GM18867 (cell line): Measurements from ENCODE around the gene PALM3.
A peak's percentile ranks its signal among the peaks of the same experiment; 100 is the strongest.

Experiments used
- ATAC-seq: cut with Tn5 transposase; IDR thresholded peaks from one replicate; pipeline ENCODE4 v1.9.1; 2021; ENCODE audit warnings: mild to moderate bottlenecking, moderate library complexity; ENCODE audit not compliant: unreplicated experiment

PALM3 gene, protein sequence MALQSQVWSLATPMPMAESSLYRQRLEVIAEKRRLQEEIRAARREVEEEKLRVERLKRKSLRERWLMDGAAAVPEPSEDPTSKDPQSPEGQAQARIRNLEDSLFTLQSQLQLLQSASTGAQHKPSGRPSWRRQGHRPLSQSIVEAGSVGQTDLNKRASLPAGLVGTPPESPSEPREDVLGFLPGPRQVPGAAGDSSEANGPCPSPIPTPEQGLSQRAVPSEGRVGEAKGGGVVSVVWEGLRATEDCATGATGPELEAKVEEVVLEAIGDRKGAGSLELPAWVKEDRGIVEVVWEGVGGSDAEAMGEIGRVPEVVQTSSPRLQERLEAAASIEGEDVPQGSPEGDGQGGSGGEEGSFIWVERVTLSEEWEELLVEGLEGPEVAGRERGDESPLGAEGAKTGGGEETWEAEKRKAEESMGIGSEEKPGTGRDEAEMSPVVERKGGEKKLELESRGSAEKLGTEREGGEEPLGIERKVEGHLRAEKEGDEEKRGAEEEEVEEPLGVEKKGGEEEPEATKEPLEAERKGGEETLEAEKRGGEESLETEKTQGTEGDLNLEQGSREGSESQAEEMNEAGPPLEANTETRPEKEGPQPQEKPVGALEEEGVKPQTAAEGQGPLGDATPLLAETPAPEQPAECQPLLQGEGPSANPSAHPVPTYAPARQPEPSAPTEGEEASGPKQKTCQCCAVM

DNA sequence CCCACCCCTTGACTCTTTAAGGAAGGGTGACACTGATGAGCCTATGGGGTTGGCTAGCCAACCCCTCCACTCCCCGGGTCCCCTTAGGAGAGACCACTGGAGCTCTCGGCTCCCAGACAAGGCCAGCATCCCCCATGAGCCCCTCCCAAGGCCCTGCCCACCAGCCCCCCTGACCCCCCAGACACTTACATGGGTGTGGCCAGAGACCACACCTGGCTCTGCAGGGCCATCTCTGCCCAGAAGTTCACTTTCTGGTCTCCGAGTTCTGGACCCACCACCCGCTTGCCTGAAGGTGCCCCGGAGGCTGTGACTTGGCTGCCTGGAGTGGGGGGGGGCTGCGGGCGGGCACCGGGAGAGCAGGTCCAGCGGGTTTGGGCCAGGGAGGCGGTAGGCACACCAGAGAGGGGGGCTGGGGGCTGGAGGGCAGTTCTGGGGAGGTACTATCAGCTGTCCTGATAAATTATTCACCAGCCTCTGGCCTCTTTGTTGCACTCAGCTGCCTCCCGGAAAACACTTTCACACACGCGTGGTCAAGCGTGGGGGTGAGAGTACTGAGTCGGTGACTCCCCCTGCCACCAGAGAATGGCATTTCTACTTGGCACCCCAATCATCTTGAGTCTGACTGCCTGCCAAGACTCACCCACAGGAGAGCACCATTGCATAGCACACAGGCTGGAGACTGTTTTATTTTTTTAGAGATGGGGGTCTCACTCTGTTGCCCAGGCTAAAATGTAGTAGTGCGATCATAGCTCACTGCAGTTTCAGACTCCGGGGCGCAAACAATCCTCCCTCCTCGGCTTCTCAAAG, at the start of gene PALM3:
Gene PALM3, minus strand, starts transcription at position 326 of the 807 bp plus-strand sequence. Its CDS starts 96 bp downstream, at position 230.
- no peak for ATAC-seq

DNA sequence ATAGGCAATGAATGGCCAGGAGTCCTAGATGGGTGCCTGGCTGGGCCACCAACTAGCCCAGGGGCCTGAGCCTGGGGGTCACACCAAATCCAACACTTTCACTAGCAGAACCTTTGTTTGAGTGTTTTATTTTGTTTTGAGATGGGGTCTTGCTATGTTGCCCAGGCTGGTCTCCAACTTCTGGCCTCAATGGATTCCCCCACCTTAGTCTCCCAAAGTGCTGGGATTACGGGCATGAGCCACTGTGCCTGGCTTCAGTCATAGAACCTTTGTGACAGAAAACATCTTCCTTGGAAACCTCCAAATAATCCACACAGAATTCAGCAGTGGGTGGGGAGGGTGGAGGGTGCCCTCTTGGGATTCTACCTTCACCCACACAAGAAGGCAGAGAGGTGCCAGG, 49.6 kb upstream of the PALM3 start:
- ATAC-seq: no peak

DNA sequence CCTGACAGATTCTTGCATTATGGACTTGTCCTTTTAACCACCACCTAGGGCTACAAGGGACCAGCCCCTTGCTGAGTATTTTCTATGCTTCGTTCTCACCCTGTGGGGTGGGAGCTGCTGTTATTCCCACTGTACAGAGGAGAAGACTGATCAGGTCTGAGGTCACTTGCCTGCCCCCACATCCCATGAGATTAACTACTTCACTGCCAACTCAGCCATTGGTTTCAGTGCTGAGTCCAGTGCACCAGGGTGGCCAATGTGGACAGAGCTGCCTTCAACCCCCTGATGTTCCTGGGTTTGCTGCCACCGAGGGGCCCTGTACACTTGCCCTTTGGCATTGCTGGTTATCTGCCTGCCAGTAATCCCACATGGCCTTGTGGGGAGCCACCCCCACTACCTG, 48.8 kb upstream of the PALM3 start:
- ATAC-seq: no peak

DNA sequence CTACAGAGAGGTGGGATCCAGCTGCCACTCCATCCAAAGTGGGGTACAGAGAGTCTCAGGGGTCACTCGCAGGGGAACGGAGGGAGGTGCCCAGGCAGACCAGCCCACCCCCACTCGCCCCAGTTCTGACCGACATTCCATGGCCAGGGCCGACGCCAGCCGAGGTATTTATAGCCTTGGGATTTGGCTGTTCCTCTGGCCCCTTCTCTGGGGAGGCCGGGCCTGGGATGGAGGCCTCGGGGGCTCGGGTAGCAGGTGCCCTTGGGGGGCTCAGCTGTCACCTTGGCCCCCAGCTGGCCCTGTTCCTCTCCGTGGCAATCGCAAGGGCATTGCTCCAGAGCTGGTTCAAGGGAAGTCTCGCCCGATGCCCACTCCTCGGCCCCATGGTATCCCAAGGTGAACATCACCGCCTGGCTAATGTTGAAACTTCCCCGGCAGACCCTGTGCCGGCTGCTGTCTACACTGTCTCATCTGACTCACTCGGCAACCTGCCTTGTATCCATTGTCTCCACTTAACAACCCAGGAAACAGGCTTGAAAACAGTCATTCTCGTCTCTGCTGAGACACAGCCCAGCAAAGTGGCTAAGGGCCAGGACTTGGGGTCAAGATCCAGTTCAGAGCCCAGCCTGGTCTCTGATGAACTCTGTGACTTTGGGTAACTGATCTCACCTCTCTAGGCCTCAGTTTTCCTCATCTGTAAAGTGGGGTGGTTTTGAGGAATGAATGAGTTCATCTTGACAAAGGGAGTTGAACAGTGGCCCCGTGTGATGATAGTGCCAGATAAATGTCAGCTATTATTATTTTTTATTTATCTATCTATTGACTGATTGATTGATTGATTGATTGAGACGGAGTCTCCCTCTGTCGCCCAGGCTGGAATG, 45.9 kb upstream of the PALM3 start:
- no peak for ATAC-seq

DNA sequence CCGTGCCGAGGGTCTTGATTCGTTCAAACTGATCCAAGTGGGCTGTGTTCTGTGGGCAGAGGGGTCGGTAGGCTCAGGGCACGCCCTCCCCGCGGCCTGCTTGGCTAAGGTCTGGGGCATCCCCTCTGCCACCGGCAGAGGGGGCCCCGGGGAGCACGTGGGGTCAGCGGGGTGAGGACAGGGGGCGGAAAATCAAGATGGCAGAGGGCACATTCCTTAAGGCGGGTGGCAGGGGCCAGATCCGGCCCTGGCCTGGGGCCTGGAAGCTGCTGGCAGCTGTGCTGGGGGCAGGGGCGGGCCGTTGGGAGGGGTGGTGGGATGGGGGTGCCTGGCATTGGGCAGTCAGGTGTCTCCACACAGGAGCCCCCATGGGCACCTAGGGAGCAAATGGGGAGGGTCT, 45.0 kb upstream of the PALM3 start:
- ATAC-seq: no peak

DNA sequence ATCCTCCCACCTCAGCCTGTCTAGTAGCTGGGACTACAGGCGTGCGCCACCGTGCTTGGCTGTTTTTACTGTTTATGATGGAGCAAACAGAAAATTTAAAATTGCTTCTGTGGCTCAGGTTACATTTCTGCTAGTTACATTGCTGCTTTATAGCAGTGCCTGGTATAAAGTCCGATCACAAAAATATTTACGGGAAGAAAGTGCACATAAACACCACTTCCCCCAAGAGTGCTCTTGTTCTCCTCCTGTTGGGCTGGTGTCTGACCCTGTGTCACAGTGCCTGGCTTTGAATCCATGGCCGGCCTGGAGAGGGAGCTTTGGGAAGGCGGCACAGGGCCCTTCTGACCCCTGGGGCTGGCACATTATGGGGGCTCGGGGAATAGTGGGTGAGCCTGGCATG, 43.8 kb upstream of the PALM3 start:
- no peak for ATAC-seq

DNA sequence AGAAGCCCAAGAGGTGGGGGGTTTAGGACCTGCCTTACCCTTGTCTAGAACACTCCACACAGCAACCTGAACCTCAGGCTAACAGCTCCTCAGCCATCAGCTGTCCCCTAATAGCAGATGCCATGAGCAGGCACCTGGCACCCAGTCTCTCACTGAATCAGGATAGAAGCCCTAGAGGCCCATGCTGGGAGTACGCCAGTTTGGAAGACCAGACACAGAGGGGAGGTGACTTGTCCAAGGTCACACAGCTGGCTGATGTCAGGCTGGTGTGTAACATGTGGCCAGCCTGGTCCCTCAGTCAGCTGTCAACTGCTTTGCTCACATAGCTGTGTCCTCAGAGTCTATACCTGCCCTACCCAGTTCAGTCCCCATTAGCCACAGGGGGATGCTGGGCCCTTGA, 41.4 kb upstream of the PALM3 start:
- ATAC-seq: no peak

DNA sequence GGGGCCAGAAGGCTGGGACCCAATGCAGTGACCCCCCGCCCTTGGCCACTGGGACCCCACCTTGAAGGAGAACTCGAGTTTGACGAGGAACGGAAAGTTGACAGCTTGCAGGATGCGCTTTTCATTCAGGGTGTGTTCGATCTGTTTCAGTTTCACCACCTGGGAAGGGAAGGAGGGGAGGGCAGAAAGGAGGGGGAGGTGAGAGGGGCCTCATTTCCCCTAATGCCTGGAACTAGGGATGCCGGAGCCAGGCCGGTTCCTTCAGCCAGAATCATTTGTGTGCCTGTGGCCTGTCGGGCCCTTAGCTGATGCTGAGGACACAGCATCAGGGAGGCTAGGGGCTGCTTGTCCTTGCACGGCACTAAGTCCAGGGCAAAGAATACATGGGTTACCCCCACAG, 40.9 kb upstream of the PALM3 start:
- no peak for ATAC-seq

DNA sequence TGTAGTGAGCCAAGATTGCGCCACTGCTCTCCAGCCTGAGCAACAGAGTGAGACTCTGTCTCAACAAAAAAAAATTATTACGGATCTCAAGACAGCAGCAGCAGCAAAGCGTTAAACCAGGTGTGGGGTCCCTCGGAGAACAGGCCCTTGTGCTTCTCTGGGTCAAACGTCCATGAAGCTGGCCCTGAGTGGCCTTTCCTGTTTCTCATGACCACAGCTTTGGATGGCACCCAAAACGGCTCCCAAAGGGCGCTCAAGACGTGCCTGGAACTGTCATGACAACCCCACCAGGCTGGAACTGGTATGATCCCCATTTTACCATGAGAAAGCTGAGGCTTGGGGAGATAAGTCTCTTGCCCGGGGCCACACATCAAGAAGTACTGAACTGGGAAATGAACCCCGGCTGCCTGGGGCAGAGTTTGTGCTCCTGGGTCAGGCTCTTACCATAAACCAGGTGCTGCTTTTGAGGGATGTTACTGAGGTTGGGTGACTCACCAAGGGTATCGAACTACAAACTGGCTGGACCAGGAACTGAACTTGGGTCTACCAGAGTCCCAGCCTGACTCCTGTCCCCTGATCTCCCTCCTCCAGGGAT, 40.3 kb upstream of the PALM3 start:
- ATAC-seq: no peak

DNA sequence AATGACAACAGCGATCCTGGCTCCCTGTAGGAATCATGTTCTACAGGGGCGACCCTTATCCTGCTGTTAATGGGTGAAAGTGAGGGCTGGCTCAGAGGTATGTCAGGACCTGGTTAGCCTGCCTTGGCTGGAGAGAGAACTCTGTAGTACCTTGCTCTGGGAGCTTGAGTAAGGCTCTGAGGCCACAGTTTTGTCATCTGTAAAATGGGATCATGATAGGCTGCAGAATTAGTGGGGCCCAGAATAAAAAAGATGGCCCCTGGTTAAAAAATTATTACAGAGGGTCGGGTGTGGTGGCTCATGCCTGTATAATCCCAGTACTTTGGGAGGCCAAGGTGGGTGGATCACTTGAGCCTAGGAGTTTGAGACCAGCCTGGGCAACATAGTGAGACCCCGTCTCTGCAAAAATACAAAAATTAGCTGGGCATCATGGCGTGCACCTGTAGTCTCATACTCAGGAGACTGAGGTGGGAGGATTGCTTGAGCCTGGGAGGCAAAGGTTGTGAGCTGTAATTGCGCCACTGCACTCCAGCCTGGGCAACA, 39.2 kb upstream of the PALM3 start:
- no peak for ATAC-seq

DNA sequence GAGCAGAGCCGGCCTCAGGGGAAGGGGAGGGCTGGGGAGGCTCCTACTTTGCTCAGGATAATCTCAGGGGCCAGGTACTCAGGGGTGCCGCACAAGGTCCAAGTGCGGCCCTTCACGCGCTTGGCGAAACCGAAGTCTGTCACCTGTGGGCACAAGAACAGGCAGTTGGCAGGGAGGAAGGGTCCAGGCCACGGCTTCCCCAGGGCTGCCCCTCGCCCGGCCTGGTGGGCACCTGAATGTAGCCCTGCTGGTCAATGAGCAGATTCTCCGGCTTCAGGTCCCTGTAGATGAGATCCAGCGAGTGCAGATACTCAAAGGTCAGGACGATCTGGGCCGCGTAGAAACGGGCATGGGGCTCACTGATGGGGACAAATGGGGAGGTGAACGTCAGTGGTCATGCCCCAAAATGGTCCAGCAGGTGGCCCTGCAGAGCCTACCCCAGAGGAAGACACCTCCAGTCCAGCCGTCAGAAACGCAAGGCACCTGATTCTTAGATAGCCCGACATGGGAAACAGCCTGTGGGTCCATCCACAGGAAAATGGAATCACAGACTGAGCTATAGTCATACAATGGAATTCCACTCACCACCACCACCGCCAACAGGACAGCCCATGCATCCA, 35.8 kb upstream of the PALM3 start:
- no peak for ATAC-seq

DNA sequence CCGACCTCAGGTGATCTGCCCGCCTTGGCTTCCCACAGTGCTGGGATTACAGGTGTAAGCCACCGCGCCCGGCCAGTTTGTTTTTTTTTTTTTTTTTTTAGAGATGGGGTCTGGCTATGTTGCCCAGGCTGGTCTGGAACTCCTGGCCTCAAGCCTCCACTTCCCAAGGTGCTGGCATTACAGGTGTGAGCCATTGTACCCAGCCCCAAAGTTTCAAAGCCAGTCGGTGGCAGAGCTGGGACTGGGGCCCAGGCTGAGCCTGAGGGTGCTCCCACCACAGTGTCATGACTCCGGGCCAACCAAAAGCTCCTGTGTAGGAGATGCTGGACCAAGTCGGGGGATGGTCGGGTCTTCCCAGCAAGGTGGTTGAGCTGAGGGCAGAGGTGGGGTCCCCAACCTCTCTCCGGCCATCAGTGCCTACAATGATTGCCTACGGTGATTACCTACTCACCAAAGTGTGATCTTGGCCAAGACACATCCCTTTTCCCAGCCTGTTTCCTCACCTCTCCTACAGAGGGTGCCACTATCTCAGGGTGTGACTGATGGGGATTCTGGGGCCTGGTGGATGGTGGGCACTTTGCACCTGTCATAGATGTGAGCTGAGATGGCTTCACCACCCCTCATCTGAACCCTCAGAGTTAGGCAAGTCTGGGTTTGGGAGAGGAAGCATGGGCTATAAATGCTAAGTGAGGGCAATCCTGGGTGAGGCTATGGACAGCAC, 34.6 kb upstream of the PALM3 start:
- no peak for ATAC-seq

DNA sequence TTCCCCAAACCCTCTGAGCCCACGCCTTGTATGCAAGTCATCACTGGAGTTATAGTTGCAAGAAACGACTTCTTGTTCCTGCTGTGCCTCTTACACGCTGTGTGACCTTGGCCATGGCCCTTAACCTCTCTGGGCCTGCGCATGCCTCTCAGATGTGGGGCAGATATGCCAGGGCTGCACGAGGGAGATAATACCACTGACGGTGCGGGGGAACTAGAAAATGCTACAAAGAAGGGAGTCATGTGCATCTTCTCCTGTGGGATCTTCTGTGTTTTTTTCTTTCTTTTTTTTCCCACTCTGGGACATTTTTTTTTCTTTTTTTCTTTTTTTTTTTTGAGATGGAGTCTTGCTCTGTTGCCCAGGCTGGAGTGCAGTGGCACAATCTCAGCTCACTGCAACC, 33.0 kb upstream of the PALM3 start:
- no peak for ATAC-seq

DNA sequence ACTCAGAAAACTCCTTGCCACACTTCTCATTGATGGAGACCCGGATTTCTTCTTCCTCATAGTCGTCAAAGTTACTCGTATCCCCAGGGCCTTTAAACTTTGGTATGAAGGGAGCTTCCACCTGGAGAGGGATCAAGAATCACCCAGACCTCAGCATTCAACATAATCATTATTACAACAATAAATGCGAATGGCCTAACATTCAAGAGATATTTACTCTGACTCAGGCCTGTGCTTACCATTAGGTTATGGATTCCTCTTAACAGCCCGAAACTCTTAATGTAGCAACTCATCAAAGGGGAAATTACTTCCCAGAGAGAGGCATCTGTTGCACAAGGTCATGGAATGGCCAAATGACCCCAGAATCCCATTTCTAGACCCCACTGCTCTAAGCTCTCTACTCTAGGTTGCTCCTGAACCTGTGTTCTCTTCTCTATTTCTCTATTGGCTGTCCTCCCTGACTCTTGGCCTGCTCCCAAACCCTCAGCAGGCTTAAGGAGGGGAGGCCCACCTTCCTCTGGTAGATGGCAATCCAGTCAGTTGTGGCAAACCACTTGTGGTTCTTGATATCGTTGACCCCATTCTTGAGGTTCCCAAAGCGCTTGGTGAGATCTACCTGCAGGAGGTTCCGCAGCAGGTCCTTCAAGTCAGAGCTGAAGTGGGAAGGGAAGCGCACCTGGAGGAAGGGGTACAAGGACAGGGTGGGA, 31.4 kb upstream of the PALM3 start:
- no peak for ATAC-seq

DNA sequence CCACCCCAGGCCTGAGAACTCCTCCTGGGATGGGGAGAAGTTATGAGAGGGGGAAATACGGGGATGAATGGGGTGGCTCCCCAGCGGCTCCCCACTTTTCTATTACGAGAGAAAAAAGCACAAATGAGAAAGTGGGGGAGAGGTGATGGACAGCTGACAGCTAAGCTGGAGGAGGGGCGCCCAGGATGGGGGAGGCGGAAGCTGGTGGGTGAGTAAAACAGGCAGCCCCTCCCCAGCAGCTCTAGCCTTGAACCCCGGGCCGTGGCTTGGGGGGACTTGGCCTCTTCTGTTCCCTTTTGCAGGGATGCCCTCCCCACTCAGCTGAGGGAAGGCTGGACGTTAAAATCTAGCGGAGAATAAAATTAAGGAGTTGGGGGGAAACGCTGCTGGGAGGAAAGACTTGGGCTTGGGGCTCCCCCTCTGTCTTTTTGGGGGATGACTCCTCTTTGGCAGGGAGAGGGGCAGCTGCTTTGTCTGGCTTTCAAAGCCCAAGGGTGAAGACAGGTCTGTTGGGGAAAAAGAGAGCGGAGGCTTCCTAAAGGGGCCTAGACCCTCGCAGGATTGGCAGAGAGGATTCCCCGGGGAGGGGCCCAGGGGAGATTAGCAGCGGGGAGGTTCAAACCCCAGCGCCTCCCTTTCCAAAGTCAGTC, 30.1 kb upstream of the PALM3 start:
- peak; percentile 2 for ATAC-seq

DNA sequence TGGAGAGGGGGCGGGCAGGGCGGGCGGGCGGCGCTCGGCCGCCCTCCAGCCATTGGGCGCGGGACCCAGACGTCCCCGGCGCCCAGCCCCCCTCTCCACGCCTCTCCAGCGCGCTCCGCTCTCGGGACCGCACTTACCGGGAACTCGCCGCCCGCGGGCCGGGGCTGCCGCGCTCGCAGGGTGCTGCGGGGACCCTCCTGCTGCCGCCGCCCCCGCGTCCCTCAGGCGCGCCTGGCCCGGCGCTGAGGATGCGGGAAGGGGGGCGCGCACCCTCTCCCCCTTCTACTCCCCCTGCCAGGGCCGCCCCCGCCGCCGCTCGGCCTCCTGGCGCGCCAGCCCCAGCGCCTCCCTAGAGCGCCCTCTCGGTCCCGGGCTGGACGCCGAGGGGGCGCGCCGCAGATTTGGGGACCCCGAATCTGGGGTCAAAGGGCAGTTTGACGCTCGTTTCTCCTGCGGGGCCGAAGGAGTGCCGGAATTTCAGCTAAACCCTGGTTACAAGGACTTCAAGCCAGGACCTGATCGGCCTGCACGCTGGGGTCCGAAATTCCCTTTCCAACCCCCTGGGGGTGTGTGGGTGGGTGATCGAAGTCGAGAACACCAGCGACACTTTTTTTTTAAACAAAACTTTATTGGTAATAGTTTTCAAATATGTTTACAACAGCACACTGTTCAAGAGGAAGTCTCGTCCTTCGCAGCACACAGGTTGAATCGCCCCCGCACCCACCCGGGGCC, 29.4 kb upstream of the PALM3 start:
- ATAC-seq: peak; percentile 60

DNA sequence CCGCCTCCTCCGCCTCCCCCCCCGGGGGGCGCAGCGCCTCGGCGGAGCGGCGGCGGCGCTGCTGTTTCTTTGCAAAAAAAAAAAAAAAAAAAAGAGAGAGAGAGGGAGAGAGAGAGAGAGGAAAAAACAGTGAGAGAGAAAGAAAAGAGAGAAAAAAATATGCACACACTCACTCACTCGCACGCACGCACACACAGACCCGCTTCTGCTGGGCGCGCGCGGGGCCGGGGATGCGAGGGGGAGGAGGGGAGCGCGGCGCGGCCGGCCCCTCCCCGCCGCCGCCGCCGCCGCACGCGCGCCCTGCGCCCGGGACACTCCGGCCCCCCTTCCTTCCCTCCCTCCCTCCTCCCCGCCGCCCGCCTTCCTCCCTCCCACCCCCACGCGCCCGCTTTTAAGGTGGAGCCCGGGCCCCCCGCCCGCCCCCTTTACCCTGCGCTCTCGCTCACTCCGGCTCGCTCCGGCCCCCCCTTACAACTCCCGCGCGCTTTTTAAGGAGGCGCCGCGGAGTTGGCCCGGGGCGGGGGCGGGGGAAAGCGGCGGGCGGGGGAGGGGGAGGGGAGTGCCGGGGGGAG, 28.7 kb upstream of the PALM3 start, which contains the start of gene SAMD1:
Gene SAMD1, minus strand, starts transcription at position 243 of the 572 bp plus-strand sequence.
- ATAC-seq: peak; percentile 32
